Caki2 (cell line): ENCODE measurements around the gene SCAMP2. TPM values are rescaled to one million over a fixed set of nuclear protein-coding genes. Genes with fewer than 3 reads are reported as not detected.

Source experiments
- DNase-seq: peaks from one replicate; pipeline ENCODE4 v3.0.0-alpha.2; 2015; ENCODE audit warnings: low read depth
- in situ Hi-C: cut with HindIII; loops from 2 replicates; pipeline ENCODE4 v1.10.0; 2016; ENCODE audit warnings: low sequenced_read_pairs, low pct_unique_long_range_greater_than_20kb, mixed read lengths
- total RNA-seq: library from RNA; depleted of rRNA; stranded (reverse); fragments of >200 nt; shearing (Covaris generic); gene quantifications from 2 replicates; pipeline ENCODE4 v1.2.3, GENCODE V29; 2014; ENCODE audit warnings: low replicate concordance

Gene SCAMP2
- total RNA-seq, 1 experiment from 2014 or later: 36.1 TPM

DNA sequence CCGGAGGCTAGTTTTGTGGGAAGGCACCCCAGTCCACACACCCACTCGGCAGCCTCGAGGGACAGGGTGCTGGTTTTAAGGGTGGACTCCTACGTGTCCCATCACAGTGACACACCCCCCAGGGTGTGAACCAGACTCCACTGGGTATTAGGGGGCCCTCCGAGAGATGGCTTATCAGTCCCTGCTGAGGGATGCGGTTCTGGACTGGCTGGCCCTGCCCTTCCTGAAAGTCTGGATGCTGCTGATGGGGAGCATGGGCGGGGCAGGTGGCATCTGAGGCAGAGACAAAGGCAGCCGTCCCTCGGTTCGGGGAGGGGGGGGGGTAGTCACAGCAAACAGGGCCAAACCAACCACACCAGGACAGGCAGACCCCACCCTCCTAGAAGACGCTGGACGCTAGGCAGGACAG is 29.3 kb downstream of the SCAMP2 start:
- in situ Hi-C loops: no loop called here
- no peak for DNase-seq

DNA sequence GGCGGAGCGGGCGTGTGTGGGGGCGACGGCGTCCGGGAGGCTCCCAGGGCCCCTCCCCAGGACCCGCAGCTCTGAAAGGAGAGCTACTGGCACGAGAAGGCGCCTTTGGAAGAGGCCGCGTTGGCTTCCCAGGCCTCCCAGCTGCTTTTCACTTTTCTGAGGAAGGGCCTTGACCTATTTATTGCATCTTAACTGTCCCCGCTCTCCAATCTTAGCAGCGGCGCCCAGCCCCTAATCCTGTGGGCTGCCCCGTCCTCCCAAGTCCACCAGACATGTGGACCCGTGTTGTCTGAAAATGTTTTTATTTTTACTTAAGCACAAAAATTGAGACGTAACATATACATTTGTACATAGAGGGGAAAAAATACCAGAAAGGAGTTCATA is 29.7 kb downstream of the SCAMP2 start:
- in situ Hi-C loops: no loop called here
- no peak for DNase-seq

DNA sequence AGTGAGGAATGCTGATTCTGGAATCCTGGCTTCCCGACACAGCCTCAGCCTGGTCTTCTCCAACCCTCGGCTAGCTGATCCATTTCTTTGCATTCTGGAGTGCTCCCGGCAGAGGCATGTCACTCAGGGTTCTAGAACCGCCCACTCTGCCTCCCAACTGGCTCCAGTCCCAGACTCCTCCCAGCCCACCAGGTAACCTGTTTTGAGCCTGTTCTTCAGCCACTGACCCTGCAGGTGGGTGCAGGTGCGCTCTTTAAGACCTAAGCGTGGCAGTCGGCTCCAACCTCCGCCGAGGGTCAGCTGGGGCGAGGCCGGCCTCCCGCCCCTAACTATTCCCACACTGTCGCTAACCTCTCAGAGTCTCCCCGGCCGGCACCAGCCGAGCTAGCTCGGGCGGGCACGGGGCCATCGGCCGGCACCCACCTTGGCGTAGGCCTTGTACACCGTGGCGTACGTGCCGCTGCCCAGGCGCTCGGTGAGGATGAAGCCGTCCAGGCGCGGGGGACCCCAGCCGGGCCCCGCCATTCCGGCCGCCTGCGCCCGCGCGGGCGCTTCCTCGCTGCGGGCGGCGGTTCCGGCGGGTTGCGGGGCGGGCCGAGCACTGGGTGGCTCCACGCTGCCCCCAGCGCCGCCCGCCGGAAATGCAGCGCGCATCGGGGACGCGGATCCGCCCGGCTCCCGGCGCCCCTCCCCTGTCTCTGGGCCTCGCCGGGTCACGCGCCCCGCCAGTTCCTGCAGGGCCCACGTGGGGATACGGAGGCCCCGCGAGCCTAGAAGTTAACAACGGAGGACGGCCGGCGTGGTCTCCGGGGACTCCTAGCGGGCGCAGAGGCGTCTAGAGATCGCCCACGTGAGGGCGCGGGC is 30.4 kb downstream of the SCAMP2 start, which contains the start of gene ULK3:
Gene ULK3, minus strand, starts transcription at position 576 of the 864 bp plus-strand sequence. Its CDS starts 51 bp downstream, at position 525.
- in situ Hi-C loops: no loop called here
- DNase-seq: peak; percentile 88

DNA sequence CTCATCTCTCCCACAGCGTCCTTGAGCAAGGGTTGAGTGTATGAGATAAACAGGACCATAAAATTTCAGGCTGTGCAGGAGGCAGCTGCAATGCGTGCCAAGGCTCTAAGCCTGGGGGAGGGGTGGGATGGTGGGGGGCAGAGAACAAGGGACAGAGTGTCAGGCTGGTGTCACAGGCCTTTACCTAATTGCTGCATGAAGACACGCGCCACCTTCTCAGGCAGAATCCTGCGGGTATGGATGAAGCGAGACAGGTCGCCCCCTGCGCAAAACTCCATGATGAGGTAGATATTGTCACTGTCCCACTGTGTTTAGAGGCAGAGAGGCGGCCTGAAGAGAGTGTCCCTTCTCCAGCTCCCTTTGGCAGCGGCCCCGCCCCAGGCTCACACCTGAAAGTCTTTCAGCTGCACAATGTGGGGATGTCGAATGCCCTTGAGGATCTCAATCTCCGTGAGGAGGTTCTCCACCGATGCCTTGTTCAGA is 31.2 kb downstream of the SCAMP2 start:
- DNase-seq: no peak
- in situ Hi-C loops: no loop called here

DNA sequence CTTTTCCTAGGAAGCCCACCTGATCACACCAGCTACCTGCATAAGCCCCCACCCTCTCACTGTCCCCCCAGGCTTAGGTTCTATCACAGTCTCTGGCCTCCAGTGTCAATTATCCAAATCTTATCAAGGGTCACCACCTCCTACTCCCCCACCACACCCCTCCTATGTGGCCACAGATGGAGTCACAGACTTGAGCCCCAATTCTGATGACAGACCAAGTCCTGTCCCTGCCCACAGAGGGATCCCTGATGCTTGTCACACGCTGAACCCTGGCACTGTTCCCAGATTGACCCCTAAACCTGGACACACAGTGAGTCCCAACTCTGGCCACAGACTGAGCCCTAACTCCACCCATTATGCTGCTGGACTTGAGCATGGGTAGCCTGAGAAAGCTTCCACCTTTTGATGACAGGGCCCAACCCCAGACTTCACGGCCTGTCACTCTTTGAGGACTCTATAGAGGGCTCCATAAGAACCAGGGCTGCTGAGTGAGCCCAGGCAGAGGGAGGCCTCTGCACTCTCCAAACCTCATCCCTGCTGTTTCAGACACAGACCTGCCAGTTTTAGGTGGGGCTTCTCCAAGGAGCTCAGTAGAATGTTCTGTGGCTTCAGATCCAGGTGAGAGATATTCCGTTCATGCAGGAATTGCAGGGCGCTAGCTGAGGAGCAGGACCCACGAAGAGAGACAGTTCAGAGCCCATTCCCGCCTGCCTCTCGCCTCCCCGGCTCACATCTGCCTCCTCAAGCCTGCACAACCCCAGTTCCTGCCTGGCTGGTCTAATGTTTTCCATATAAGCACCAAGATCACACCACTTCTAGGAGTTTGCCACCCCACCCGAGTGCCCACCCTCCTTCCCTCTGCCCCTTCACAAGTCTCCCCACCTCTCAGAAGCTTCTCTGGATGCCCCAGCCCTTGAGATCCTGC is 32.1 kb downstream of the SCAMP2 start:
- in situ Hi-C loops: no loop called here
- no peak for DNase-seq

DNA sequence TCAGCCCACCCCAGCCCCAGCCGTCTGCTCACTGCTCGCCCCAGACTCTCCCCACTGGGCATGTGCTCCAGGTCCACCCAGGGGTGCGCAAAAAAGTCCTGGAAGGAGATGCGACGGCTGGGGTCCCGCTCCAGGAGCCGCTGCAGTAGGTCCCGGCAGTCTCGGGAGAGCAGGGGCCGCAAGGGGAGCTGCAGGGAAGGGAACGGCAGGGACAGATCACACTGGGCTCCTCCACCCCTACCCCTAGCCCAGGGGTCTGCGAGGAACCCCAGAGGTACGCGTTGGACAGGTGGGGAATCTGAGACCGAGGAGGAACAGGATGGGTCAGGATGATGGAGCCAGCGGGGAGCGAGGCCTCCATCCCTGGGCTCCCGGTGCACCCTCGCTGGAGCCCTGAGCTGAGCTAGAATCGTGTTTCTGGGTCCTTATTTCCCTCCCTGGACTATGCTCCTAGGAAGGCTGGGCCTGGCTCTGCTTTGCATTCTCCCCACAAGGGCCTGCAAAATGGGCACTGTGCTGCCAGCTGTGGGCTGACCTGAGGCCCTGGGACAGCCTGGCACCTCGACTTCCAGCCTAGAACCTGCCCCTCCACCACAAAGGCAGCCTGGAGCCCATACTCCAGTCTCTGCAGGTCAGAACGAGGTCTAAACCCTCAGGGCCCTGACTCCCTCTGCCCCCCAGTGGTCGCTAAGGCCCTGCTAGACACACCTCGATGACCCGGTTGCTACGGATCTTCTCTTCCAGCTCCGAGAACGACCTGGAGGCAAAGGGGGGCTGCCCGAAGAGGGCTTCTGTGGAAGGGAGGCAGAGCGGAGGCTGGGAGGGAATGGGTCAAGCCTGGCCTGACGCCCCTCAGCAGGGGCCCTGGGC is 33.4 kb downstream of the SCAMP2 start:
- in situ Hi-C loops: no loop called here
- DNase-seq: no peak

DNA sequence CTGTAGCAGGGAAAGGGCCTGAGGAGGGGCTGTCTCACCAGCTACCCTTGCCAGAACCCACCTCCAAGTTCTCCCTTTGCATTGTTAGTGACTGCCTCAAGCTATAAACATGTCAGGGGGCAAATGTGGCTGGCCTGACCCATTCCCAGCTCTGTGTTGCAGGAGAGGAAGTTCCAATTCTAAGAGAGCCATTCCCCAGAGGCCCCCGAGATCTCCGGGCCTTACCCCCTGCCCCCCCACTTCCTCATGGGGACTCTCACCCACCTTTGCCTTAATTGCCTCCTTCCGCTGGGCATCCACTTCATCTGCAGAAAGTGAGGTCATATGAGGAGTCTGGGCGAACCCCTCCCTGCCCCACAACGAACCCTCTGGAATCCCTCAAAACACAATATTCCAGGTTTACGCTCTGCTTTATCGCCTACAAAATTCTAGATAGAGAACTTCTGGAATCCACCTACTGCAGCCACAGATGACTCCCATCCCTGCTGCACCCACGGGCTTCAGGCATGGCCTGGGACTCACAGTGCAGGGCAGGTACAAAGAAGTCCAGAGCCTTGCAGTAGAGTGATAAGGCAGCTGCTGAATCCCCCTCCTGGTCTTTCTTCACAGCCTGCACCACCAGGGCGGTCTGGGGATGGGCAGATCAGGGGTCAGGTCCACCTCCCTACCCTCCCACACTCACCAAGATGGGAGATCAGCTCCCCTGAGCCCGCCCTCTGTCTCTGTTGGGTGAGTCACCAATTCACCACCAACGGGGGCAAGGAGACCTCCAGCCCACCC is 34.2 kb downstream of the SCAMP2 start:
- no peak for DNase-seq
- in situ Hi-C loops: no loop called here

DNA sequence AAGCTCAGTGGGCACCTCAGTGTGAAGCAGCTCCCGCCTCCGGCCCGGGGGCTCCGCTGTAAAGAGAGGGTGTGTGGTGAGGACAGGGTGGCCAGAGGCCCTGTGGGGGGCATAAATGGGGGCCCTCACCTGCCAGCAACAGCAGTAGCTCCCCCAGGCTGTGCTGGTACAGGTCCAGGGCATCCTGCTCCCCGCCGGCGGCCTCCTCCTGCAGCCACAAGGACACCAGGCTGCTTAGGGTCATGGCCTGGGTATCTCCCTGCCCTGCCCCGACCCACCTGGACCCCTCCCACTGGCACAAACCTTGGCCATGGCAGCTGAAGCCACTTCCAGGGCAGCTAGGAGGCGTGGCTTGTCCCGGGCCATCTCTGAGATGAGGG is 35.0 kb downstream of the SCAMP2 start:
- in situ Hi-C loops: no loop called here

DNA sequence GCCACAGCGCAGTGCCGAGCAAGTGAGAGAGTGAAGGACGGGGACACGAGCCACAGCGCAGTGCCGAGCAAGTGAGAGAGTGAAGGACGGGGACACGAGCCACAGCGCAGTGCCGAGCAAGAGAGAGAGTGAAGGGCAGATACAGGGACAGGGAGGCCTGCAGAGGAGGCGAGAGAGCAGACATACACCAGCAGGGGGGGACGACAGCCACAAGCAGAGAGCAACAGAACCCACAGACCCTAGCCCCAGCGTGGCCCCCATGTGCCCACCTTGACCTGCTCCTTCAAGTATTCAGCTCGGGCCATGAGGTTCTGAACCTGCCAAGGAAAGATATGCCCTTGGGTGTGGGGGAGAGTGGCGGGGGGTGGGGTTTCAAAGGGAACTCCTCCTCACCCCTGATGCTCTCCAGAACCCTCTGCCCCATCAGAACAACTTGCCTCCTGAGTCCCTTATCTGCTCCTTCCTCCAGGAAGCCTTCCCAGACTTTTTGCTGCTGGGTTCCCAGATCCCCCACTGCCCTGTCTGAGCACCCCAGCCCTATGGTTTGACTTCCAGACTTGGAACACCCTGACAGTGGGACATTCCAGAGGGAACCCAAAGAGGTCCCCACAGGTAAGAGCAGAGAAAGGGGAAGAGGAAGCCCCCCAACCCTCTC is 35.6 kb downstream of the SCAMP2 start:
- DNase-seq: no peak
- in situ Hi-C loops: no loop called here

More for the DNA sequence above, 35.0 kb downstream of the SCAMP2 start:
- no peak for DNase-seq

DNA sequence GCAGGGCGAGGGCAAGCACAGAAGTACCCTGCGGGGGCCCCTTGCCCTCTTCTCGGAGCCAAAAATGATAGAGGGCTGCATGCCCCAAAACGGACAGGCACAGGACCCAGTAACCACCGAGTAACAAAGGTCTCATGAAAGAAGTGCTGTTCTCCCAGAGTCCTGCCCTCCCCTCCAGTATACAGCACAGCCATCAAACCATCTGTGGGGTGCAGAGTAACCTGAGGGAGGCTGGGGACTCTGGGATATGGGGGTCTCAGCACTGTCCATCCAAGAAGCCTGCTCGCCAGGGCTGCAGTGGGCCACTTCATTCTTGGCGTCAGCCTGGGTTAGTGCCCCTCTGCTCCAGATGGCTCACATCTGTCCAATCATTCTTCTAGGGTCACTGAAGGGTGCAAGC is 36.3 kb downstream of the SCAMP2 start:
- in situ Hi-C loops: no loop called here

DNA sequence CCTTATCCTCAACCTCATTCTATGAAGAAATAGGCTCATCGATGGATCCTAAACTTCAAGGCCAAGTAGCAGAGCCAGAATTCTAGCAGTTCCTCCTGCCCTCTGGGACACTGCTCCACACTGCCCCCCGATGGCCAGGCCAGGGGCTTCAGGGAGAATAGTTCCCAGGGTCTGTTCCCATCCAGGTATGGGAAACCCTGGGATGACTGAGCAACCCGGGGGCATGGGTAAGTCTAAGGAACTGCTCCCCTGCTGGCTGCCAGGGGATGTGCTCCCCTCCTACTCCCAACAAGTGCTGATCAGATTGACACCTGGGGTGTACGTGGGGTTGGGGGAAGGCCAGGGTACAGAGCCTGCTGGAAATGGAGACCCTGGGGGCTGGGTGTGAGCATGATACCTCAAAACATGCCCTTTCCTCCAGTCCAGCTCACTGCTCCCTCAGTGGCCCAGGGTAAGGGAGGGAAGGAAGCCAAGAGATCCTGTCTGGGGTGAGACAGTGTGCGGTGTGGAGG is 37.8 kb downstream of the SCAMP2 start:
- DNase-seq: peak; percentile 44
- in situ Hi-C loops: no loop called here

More for the DNA sequence above, 36.3 kb downstream of the SCAMP2 start:
- no peak for DNase-seq

DNA sequence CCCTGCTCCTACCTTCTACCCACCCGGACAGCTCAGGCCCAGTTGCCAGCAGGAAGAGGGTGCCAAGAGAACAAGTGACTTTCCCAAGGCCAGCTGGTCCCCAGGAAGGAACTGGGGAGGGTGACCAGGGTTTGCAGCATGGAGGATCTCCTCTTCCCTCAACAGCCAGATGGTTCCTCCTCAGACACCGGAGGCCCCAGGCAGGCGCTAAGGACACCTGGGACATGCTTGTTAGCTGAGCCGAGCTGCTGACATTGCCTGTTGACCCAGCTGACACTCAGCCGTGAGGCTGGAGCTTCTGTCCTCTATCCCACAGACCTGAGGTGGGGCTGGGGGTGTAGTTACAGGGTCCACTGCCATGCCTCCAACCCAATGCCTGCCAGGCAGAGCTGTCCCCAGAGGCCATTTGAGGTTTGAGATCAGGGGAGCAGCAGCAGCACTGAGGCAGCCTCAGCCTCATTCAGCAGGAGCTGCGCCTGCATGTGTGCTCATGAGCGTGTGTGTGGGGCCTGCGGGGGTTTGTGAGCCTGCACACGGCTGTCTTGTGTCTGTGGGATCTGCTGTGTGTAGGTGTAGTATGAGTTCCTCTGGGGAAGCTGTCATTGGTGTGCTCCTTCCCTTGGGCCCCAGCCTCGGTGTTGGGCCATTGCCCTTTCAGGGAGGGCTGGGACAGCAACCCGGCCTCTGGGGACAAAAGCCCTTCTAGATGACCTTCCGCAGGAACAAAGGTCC is 39.6 kb downstream of the SCAMP2 start:
- in situ Hi-C loops: no loop called here
- no peak for DNase-seq

DNA sequence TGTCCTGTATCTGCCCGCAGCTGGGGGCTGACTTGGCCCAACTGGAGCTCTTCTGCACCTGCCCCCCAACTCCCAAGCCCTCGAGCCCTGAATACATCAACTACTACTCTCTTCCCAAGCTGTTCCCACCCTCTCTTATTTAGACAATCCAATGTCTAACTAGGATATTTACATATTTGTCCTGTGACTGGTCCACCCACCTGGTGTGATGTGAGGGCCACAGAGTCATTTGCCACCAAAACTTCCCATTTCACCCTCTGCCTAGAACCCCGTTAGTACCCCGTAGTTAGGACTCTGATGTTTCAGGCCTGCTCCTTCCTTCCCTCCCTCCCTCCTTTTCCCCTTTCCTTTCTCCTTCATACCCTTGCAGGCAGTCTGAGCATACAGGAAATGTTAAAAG is 40.3 kb downstream of the SCAMP2 start:
- DNase-seq: no peak
- in situ Hi-C loops: no loop called here

DNA sequence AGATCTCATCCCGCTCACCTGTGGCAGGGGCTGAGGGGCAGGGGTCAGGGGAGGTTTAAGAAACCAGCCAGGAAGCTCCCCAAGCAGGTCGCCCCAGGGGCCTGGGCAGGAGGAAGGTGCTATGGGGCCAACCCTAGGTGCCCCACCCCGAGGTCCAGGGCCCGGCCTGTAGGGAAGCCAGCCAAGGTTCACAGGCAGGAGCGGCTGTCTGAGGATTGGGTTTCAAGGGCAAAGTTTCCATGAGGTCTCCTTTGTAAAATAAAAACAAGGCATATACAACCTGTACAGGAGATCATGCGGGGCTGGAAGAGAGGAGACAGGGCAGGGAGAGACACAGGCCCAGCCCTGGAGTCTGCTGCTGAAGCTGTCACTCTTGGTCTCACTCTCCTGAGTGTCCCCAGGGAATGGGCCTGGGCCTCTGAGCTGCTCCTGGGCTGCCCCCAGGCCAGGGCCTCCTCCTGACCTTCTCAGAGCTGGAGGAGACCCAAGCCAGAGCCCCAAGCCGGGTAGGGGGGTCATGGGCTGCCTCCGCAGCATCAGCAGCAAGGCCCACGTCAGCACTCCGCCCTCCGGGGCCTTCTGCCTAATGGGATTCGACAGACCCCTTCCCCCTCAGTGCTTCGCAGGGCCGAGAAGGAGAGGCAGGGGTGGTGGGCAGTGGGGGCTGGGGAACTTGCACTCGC is 41.2 kb downstream of the SCAMP2 start:
- DNase-seq: no peak
- in situ Hi-C loops: no loop called here

DNA sequence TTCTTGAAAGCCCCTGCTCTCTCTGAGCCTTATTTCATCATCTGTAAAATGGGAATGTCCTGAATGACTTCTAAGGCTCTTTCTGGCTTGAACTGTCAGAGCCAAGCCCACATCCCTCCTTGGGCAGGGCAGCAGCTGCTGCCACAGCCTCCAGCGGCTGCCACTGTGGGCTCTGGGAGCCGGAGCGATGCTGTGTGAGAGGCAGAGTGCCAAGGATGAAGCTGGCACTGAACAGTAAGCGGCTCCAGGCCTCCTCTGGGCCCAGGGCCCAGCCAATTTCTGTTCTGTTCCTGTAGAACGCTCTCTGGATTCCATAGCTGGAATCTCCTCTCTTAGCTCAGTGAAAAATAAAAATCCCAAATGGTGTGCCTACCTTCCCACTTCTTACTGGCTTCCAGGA is 42.3 kb downstream of the SCAMP2 start:
- in situ Hi-C loops: no loop called here
- DNase-seq: no peak

DNA sequence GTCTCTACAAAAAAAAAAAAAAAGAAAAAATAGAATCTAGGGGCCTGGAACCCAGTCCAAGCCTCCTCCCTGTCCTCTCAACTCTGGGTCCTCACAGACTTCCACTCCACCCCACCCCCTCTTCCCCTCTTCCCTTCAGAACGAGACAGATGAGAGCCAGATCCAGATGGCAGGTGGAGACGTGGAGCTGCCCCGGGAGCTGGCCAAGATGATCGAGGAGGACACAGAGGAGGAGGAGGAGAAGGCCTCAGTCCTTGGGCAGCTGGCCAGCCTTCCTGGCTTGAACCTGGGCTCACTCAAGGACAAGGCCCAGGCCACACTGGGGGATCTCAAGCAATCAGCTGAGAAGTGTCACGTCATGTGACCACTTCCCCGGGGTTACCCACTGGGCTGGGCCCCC is 43.2 kb downstream of the SCAMP2 start:
- no peak for DNase-seq
- in situ Hi-C loops: no loop called here
